ENCODE results near the gene NOLC1.
"Not testable (repeated sequence)": the region's sequence is repeated elsewhere in the genome, so short reads cannot be mapped to it uniquely, and the experiment has no call there.

Gene NOLC1

DNA sequence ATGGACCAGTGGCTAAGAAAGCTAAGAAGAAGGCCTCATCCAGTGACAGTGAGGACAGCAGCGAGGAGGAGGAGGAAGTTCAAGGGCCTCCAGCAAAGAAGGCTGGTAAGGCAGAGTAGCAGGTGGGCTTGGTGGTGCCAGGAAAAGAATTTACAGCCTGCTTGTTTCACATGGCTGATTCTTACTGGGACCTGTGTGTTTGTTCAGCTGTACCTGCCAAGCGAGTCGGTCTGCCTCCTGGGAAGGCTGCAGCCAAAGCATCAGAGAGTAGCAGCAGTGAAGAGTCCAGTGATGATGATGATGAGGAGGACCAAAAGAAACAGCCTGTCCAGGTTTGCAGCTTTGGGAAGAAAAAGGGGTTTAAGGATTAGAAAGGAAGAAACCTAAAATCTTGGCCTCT, 5.0 kb downstream of the NOLC1 start:
- DNase-seq, result peak in 1 of 3 experiments; percentile 1

DNA sequence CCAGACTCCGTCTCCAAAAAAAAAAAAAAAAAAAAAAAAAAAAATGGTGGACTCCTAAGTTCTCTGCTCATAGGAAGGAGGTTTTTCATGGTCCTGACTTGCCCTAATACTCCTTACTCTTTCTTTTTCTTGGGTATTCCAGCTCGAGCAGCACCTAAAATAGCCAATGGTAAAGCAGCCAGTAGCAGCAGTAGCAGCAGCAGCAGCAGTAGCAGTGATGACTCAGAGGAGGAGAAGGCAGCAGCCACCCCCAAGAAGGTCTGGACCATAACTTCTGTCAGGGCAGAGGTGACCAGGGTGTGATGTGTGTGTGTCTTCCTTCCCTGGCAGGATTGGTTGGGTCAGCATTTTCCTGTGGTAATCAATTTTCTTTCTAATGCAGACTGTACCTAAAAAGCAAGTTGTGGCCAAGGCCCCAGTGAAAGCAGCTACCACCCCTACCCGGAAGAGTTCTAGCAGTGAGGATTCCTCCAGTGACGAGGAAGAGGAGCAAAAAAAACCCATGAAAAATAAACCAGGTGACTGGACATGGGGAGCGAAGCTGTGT, 6.9 kb downstream of the NOLC1 start:
- no peak for DNase-seq

DNA sequence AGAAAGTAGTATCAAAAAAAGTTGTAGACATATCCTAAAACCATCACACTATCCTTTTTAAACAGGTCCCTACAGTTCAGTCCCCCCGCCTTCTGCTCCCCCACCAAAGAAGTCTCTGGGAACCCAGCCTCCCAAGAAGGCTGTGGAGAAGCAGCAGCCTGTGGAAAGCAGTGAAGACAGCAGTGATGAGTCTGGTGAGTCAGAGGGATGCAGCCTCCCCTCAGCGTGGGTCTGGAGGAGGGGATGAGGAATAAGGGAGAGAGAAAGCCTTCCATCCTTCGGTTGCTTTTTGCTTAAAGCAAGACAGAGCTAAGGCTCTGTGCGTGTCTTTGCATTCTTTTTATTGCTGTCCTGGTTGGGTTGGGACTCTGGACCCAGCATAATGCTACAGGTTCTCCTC, 7.6 kb downstream of the NOLC1 start:
- DNase-seq, result no peak

DNA sequence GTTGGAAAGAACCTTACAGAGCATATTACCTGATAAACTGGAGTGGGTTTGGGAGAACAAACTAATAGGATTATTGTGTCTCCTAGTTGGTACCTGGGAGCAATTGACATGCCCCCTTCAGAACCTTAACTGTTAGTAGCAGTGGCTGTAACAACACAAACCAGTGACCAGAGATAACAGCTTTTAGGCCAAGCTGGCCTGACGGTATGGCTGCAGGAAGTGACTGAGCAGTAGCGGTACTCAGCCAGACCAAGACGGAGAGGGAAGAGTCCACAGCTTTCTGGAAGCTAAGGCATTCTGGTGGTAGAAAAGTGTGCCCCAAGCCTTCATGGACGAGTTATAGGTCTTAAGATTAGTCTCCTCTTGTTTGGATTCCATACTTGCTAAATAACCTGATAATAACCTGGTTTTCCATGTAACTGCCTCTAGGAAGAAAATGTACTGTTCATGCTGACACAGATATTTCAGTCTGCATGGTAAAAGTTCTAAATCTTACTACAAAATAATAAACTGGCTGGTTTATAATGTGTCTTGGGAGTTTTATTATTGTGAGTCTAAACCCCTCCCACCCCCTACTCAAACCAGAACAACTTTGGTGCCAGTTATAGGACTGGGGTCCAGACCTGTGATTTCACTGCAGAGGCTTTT, 11.3 kb downstream of the NOLC1 start:
- DNase-seq, result no peak

DNA sequence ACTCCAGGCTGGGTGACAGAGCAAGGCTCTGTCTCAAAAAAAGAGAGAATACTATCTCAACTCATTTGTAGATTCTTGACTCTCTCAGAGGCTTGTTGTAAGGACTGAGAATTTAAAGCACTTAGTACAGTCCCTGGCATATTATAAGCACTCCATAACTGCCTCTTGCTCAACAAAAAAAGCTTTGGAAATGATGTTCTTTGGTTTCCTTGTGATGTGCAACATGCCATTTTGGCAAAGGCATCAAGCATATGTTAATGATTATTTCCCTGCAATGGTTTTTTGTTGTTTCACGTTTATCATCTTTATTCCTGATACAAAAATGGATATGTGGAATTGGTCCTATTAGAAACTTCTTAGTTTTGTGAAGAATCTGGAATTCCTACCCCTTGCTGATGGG, 15.7 kb downstream of the NOLC1 start:
- DNase-seq, result no peak

DNA sequence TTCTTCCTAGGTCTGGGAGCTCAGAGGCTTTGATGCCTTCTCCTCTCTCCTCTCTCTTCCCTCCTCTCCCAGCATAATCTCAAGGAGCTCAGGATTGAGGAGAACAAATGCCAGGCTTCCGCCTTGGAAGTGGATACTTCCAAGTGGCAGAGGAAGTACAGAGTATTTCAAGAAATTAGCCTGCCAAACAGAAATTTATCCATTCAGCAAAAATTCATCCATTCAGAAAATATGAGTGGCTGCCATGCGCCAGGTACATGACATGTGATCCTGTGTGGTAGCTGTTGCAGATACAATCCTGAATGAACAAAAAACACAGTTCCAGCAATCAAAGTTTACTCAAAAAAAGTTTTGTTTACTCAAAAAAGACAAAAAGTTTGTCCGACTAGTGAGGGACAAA, 18.4 kb downstream of the NOLC1 start:
- DNase-seq, result no peak

DNA sequence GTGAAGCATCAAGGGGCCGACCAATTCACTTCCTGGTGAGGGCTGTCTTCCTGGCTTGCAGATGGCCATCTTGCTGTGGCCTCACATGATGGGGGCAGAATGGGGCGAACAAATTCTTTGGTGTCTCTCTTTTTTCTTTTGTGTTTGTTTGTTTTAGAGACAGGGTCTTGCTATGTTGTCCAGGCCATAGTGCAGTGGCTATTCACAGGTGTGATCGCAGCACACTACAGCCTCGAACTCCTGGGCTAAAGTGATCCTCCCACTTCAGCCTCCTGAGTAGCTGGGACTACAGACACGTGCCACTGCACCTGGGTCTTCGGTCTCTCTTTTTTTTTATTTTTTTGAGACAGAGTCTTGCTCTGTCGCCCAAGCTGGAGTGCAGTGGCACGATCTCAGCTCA, 20.1 kb downstream of the NOLC1 start:
- DNase-seq, result no peak

DNA sequence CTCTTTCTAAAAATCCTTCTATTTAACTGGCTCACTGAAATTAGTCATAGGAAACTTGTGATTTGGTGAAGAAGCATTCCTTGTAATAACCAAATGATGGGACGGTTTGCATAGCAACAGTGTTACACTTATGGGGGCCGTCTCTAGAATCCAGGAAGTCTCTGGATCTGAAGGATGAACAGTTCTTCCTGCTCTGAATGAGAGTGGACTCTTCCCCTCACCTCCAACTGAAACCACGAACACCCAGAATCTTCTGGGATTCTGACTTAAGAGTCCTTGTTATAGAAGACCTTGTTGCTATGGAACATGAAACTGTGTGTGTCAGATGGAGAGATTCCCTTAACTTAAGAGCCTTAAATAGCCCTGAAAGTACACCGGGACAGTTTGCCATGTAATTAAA, 23.2 kb downstream of the NOLC1 start:
- no peak for DNase-seq

DNA sequence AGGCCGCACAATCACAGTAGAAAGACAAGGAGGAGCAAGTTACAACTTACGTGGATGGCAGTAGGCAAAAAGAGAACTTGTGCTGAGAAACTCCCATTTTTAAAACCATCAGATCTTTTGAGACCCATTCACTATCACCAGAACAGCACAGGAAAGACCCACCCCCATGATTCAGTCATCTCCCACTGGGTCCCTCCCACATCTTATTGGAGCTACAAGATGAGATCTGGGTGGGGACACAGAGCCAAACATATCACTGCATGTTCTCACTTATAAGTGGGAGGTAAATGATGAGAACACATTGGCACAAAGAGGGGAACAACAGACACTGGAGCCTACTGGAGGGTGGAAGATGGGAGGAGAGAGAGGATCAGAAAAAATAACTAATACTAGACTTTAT, 32.4 kb downstream of the NOLC1 start:
- no peak for DNase-seq

DNA sequence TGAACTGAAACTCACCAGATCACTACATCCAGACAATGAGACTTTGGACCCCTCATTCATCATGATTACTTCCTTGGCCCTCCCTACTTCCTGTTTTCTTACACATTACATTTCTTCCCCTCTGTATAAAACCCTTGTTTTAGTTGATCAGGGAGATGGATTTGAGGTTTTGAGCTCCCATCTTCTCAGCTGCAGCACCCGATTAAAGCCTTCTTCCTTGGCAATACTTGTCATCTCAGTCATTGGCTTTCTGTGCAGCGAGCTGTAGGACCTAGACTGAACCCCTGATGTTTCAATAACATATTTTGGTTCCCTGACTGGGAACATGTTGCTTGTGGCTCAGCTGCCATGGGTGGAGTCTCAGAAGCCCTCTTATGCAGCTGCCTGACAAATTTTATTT, 33.1 kb downstream of the NOLC1 start:
- DNase-seq, result no peak

DNA sequence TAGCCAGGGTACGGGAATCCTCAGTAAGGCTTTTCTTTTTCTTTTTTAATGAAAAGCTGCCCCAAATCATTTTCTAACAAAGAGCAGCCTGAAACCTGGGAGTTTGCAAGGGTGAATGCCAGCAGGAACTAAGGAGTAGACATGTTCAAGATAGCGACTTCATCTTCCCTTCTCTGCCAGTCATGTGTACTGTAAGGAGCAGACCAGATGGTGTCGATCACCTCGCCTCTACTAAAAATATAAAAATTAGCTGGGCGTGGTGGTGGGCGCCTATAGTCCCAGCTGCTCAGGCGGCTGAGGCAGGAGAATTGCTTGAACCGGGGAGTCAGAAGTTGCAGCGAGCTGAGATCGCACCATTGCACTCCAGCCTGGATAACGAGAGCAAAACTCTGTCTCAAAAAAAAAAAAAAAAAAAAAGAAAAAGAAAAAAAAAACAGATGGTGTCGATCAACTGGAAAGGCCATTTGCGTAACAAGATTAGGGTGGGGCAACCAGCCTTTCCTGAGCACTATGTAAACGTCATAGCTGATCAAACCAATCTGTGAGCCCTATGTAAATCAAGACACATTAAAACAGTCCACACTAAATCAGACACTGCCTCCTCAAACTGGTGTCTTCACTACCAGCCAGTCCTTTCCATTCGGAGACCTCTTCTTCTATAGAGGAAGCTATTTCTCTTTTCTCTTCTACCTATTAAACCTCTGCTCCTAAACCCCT, 33.8 kb downstream of the NOLC1 start:
- DNase-seq, result no peak

DNA sequence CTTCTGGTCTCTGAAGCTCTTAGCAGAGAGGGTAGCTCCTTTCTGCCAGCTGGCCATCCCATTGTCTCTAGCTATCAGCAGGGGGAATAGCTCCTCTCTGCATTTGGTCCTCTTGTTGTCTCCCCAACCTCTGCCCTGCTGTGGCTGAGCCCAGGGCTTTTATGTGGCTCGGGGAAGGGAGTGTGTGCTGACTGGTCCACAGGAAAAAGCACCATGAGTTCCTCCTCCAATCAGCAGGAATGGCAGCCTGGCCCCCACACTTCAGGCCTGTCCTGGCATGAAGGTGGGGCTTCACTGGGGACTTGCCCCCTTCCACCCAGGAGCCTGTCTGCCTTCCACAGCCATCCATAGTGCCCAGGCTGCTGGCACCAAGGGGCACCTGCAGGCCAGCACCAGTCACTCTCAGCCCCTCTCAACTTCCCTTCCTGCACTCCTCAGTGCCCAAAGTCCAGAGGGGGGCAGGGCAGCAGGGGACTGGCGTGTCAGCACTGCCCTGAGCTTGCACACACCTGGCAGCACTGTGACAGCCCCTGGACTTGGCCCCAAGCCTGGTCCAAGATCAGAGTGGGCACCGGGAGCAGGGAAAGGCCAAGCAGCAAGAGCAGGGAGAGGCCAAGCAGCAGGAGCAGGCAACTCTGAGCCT, 36.2 kb downstream of the NOLC1 start:
- no peak for DNase-seq

DNA sequence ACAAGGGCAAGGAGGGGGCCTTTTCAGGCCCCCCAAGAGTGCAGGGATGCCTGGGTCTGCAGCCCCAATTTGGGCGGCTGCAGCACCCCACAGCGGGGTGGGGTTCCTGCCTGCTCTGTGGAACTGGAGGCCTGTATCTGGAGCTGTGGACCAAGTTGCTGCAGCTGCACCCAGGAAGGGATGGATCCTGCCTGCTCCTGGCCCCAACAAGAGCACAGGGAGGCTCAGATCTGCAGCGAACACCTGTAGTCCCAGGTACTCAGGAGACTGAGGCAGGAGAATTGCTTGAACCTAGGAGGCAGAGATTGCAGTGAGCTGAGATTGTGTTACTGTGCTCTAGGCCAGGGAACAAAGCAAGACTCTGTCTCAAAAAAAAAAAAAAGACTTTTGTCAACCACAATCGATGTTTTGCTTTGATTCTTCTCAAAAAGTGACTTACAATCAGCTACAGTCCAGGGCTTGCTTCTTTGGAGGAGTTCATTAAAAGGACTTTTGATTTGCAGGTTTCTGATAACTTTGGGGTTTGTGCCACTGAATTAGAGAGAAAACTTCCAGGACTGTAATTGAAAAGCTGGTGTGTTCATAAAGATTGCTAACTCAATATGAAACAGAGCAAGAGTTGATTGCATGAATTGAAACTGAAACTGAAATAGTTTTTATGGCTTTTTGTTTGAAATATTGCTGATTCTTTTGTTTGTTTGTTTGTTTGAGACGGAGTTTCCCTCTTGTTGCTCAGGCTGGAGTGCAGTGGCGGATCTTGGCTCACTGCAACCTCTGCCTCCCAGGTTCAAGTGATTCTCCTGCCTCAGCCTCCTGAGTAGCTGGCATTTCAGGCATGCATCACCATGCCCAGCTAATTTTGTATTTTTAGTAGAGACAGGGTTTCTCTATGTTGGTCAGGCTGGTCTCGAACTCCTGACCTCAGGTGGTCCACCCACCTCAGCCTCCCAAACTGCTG, 37.0 kb downstream of the NOLC1 start:
- DNase-seq, result not testable (repeated sequence)

DNA sequence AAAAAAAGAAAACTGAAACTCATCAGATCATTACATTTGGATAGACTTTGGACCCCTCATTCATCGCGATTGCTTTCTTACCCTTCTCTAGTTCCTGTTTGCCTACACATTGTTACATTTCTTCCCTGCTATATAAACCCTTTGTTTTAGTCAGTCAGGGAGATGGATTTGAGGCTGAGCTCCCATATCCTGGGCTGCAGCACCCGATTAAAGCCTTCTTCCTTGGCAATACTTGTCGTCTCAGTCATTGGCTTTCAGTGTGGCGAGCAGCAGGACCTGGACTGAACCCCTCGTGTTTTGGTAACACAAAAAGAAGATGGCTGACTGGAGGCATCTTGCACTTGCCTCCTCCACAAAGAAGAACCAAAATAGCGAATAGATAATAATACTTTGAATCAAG, 39.8 kb downstream of the NOLC1 start:
- DNase-seq, result no peak

DNA sequence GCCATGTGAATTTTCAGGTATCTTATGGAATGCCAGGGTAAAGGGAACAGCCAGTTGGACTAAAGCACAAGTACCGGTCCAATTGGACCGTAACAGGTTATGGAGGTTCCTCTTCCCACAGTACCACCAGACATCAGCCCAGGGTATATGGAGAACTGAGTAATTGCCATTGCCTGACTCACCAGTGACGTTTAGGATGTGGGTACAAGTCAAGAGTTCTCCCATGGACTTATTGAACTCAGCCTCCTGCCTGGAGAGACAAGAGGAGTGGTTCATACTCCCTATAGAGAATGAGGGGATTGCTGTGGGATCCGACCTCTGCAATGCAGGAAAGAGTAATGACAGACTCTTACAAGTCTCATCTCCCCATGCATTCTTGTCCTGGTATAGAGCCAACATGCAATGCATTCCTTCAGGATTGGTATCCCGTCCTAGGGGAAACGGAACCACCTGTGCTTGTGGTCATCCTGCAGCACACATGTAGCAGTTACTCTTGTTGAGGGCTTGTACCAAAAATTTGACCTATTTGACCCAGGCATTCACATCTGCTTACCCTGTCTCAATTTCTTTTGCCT, 43.2 kb downstream of the NOLC1 start:
- DNase-seq, result no peak

DNA sequence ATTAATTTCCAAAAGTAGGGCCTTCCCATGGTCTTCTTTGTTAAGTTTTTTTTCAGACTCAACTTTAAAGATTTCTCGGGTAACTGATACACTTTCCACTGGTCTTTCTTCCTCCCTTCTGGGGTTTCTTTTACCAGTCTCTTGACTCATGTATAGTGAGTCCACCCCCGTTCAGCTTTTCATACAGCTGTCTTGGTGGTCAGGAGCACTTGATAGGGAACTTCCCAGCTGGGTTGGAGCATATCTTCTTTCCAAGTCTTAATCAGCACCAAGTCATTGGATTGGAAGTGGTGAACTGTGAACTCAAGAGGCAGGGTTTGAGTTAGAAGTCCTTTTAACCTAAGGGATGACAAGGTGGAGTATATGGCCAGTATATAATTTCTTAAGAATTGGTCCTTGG, 44.7 kb downstream of the NOLC1 start:
- DNase-seq, result no peak

DNA sequence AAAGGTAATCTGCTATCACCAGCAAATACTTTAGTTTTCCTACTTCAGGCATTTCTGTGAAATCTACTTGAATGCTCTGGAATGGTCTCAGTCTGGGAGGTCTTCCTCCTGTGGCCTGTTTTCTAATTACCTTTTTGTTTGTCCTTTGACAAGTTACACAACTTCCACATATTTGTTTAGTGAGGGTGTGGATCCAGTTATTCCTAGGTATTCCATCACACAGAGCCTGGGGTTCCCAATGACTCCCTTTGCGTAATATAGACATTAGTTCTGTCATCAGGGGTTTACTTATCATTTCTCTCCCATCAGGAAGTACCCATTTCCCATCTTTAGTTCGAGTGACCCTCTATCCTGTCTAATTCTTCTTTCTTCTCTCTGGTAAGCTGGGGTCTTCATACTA, 45.8 kb downstream of the NOLC1 start:
- DNase-seq, result no peak

DNA sequence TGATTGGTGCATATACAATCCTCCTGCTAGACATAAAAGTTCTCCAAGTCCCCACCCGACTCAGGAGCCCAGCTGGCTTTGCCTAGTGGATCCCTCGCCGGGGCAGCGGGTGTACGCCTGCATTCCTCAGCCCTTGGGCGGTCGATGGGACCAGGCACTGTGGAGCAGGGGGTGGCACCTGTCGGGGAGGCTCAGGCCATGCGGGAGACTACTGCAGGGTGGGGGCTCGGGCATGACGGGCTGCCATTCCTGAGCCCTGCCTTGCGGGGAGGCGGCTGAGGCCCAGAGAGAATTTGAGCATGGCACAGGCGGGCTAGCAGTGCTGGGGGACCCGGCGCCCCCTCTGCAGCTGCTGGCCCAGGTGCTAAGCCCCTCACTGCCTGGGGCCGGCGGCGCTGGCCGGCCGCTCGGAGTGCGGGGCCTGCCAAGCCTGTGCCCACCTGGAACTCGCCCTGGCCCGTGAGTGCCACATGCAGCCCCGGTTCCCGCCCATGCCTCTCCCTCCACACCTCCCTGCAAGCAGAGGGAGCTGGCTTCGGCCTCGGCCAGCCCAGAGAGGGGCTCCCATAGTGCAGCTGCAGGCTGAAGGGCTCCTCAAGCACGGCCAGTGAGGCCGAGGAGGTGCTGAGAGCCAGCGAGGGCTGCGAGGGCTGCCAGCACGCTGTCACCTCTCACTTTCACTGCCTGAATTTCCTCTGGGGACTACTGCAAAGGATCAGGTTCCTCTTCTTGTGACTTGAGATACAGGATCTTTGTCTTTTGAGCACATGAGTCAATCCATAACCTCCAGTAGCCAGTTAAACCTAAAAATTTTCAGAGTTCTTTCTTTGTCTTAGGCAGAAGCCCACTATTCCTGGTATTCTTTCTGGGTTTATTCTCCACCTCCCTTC, 48.8 kb downstream of the NOLC1 start:
- no peak for DNase-seq

DNA sequence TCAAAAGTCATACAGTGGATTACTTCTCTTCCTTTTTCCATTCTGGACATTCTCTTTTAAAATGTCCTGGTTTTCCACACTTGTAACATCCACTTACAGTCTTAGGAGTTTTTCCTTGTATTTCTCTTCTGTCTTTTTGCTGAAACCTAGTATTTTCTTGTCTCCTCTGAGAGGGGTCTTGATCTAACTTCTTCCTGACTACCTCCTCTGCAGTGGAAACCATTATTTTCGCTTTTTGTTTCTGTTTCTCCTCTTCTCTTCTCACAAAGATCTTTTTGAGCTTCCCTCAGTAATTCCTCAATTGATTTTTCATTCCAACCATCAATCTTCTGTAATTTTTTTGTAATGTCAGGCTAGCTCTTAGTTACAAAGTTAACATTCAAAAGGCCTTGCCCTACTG, 50.2 kb downstream of the NOLC1 start:
- DNase-seq, result no peak

DNA sequence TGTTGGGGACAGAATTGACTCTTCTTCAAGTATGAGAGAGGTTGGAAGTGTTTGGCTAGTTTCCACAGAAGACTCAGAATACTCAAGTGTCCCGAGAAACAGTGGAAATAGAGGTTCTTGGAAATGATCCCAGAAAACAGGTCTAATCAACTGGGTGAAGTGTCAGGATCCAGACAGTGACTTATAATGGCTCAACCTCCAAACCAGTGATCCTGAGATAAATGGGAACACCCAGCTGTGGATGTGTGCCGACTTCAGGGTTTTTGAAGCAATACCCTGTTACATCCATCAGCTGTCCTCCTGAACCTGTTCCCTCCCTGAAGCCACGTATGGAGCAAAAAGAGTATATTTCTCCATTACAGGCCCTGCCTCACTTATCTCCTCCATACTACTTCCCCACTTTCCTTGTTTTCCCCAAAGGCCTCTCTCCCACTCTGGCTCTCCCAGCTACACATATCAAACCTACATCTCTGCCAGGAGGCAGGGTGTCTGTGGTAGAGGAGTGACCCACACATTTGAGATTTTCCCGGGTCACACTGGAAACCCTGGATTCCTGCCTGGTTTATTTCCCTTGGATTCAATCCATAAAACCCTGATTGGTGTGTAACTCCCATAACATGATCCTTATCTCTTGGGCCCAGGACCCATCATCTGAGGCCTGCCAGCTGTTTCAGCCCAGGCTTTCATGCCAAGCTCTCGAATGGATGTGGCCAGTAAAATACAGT, 56.3 kb downstream of the NOLC1 start:
- DNase-seq, result no peak

Data from NCI-H1417 (cell line).